NCI-H345 (cell line): ENCODE results near the gene ZC3H4.

Source experiments
- DNase-seq: peaks from one replicate; lab custom pipeline; 2025; lab: John Stamatoyannopoulos, UW

ZC3H4 gene

GRCh38 chr19:47133021-47133471 is 19.5 kb upstream of the ZC3H4 start:
- DNase-seq: no peak

DNA sequence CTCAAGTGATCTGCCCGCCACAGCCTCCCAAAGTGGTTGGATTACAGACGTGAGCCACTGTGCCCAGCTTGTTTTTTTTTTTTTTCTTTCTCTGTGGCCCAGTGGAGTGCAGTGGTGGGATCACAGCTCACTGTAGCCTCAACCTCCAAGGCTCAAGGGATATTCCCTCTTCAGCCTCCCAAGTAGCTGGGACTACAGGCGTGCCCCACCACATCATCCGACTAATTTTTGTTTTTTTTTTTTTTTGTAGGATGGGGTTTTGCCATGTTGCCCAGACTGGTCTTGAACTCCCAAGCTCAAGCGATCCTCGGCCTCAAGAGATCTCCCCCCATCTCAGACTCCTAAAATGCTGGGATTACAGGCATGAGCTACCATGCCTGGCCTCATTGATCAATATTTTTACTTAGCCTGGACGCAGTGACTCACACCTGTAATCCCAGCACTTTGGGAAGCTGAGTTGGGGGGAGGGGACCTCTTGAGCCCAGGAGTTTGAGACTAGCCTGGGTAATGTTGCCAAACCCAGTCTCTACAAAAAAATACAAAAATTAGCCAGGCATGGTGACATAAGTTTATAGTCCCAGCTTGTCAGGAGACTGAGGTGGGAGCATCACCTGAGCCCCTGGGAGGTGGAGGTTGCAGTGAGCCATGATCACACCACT is 18.7 kb upstream of the ZC3H4 start:
- no peak for DNase-seq

DNA sequence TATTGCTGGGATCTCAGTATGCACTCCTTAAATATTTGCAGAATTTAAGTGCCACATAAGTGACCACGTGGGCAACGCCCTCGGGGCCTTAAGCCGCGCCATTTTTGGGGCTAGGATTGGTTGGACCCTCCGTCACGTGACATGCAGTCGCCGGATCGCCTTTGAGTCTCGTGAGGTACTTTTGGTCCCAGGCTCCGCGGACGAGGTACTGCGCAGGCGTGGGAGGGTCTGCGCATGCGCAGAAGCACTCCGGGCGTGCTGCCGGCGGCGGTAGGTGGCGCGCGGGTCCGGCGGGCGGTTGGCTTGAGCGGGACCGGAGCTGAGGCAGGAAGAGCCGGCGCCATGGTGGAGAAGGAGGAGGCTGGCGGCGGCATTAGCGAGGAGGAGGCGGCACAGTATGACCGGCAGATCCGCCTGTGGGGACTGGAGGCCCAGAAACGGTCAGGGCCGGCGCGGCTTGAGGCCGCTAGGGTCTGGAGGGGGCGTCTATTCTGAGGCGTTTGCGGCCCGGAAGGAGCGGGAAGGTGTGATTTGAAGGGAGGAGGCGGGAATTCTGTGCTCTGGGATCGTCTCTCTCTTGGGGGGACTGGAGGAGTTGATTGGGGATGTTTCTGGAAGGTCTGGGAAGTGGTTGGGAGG is 17.1 kb upstream of the ZC3H4 start, which contains the start of gene SAE1:
SAE1 (plus strand) TSS at position 247 of the 639 bp plus-strand sequence; CDS start at position 343, 96 bp downstream.
- DNase-seq: peak; percentile 94

DNA sequence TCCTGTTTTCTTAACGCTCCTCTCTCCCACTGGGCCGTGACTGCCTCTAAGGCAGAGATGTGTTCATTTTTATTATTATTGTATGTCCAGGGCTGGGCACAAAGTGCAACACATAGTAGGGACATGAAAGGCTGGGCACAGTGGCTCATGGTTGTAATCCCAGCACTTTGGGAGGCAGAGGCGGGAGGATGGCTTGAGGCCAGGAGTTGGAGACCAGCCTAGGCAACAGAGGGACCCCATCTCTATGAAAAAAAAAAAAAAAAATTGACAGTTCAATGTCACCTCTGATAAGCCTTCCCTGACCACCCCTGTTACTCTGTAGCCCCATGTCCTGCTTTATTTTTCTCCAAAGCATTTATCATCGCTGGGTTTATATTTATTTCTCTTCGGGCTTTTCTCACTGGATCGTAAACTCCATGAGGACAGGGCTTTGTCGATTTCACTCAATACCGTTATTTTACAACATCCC is 16.6 kb upstream of the ZC3H4 start:
- DNase-seq: no peak

DNA sequence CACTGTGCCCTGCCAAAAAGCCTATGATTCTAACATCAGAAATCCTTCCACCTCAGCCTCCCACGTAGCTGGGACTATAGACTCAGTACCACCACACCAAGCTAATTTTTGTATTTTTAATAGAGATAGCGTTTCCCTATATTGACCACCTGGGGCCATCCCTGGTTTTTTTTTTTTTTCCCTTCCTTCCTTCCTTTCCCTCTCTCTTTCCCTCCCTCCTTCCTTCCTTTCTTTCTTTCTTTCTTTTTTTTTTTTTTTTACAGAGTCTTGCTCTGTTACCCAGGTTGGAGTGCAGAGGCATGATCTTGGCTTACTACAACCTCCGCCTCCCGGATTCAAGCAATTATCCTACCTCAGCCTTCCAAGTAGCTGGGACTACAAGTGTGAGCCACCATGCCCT is 16.0 kb upstream of the ZC3H4 start:
- DNase-seq: no peak

- DNase-seq: no peak
These were observed 12.0 kb upstream of the ZC3H4 start for GRCh38 chr19:47125669-47125938.

DNA sequence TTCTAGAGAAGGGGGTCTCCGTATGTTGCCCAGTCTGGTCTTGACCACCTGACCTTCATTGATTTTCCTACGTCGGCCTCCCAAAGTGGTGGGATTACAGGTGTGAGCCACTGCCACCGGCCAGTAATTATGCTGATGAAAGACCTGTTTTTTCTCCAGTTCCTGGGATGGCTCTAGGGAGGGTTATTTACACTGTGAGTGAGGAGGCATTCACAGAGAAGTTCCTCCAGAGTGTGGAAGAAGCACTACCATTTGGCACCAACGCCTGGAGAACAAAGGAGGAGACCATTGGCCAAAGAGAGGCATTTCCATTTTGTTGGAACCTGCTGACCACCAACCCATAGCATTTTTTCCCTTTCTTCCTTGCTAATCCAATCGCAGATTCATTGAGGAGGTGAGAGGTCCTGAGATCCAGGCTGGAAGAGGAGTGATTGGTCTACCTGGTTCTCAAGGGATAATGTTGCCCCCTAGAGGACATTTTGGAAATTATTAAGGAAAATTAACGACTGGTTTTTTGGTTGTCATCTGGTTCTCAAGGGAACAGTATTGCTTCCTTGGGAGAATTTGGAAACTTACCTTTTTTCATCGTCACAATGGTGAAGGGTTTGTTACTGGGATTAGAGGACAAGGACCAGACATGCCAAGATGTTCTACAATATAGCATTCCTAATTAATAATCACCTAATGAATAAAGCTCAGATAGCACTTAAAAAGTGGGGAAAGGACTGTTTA is 11.5 kb upstream of the ZC3H4 start:
- DNase-seq: peak; percentile 69

- DNase-seq: no peak
These were observed 9.8 kb upstream of the ZC3H4 start for GRCh38 chr19:47123406-47123805.

- DNase-seq: no peak
These were observed 9.1 kb upstream of the ZC3H4 start for GRCh38 chr19:47122359-47123335.

- no peak for DNase-seq
These were observed 7.0 kb upstream of the ZC3H4 start for GRCh38 chr19:47120470-47121067.

DNA sequence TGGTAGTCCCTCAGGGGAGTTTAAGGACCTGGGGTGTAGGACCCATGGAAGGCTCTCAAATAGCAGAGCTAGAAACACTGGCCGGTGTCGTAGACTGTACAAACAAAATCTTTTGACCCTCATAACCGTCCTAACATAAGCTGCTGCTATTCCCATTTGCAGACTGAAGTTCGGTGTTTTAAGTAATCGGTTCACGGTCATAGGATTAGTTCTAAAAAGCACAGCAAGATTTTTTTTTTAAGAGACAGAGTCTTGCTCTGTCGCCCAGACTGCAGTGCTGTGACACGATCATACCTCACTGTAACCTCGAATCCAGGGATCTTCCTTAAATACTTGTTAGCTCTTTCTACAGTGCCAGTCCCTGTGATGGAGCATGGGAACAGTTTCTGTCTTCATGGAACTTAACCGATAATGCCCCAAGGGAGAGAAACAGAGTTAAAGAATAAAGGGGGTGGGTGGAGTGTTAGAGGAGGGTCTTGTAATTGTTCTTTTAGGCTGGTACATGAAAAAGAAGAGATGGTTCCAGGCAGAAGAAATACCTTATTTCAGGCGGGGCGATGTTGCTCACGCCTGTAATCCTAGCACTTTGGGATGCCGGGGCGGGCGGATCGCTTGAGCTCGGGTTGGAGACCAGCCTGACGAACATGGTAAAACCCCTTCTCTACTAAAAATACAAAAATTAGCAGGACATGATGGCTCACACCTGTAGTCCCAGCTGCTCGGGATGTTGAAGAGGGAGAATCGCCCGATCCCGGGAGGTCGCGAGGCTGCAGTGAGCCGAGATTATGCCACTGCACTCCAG is 475 bp upstream of the ZC3H4 start:
- peak; percentile 36 for DNase-seq

- DNase-seq: peak; percentile 31
These were observed 1.2 kb downstream of the ZC3H4 start for GRCh38 chr19:47112166-47112996.

DNA sequence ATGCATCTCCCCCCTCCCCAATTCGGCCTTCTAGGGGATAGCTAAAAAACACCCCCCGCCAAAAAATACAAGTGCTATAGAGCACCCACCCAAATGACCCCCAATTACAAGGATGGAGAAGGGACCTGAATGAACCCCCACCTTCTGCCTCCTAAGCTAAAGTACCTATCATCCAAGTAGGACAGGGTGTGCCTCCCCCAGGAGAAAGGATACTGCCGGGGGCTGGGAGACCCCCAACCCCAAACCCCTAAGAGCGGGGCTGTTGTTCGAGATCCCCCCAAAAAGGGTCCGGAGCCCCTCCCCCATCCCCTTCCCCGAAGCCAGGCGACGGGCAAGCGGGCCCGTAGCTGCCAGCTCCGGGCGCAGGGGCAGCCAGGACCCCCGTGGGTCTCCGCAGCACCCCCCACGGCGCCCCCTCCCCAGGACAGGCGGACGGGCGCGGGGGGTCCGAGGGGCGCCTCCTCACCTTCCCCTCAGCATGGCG is 1.9 kb downstream of the ZC3H4 start:
- DNase-seq: no peak

DNA sequence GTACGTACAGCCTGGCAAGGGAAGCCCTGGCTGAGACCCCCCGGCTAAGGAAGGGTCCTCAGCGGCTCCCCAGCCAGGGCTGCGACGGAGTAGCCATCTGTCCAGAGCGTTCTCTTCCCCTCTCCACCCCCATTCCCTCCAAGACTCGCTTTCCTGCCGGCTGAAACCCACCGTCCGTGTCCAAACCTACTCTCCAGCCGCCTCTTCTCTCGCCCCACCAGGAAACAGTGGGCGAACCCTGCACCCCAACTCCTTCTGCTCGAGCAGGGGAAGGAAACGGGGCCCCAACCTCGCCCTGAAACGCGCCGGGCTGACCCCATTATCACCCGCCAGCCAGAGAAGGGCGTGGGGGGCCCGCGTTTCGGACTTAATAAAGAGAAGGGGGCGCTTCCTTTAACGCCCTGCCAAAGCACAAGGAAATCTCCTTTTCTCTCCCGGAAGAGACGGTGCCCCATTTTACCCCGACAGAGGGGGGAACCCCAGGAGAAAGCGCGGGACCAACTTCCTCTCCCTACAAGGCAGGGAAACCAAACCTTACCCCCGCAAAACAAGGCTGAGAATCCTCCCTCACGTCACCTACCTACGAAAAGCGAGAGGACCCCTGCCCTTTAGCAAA is 2.5 kb downstream of the ZC3H4 start:
- DNase-seq: no peak

GRCh38 chr19:47110521-47111005 is 3.0 kb downstream of the ZC3H4 start:
- DNase-seq: no peak

DNA sequence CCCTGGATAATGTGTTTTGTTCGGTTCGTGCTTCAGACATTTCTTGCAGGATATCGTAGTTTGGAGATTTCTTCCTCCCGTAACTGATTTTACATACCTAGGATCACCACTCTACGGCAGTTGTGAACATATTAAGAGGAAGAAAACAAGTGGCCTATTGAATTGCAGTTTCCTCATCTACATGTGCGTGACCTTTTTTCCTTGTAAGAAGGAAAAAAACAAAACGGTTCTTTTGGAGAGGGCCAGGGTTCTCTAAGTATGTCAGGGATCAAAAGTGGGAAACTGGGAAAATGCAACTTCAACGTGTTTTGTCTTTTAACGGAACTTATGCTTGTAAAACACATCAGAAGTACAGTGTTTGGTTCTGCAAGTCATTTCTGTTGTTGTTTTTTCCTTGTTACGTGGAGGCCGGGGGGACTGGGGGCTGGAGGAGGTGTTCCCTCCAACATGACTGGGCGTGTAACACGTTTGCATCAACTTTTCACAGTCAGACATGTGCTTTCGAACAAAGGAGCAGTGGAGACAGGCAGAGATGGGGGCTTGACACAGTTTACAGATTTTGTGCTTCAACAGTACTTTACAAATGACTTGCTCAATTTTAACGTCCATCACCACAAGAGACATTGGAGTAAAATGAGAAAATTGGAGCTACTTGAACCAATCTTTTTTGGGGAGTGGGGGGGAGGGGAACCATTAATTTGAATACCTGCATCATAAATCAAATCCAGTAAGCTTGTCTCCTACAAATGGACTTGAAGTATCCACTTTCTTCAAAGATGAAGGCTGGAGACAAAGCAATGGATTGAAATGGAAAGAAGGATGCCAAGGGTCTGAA is 3.8 kb downstream of the ZC3H4 start:
- no peak for DNase-seq

DNA sequence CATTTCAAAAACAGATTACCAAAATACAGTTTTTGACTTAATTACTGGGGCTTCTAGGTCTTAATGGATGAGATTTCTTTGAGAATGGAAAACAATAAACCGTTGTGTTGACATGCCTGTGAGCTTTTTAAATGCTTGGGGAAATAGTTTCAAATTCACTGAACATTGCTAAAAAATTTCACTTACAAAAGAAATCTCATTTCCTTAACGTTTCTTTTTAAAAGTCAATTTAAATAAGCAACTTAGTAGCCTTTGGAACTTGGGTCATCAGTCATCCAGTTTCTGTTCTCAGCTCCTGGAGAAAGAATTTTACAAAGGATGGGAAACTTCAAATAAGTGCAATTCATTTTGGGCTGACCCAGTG is 4.4 kb downstream of the ZC3H4 start:
- no peak for DNase-seq
